A549 treated with AZD9567 at 1 μM for 4 hours (cell line): ENCODE data around the gene MSTN. TPM values are rescaled to one million over a fixed set of nuclear protein-coding genes. Genes with fewer than 3 reads are reported as not detected.

ENCODE experiments used
- total RNA-seq: library from RNA; stranded (reverse); fragments of 200-300 nt; extraction: Qiagen RNA extraction; gene quantifications from 5 replicates; pipeline ENCODE4 v1.2.3, GENCODE V29; 2022; ENCODE audit not compliant: insufficient read depth

MSTN gene
- 0.02 to 0.05 TPM in 2 of 5 replicates, not detected in the others for total RNA-seq

DNA sequence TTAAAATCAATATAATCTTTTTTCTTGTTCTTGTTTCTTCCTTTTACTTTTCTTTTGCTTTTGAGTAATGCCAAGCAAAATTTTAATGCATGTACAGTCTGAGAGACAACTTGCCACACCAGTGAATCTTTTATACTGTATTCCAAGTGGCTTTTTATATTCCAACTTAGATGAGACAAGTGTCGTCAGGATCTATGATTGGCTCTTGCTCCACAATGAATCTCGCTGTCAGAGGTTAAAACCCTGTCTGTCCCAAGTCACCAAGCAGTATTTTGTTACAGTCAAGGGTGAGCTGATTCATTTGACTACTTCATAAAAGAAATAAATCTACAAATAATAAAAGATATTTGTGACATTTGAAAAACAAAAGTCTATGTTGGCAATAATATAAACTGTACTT is at the start of gene MSTN:
MSTN (minus strand) TSS at position 129 of the 400 bp plus-strand sequence. CDS start 133 bp downstream, outside the sequence.

